GM19023 (cell line): ENCODE results near the gene MAPKAP1.
"Not testable (repeated sequence)": the region's sequence is repeated elsewhere in the genome, so short reads cannot be mapped to it uniquely, and the experiment has no call there.

Experiments used
- ATAC-seq: cut with Tn5 transposase; IDR thresholded peaks from one replicate; pipeline ENCODE4 v1.9.1; 2021; ENCODE audit warnings: mild to moderate bottlenecking, moderate library complexity; ENCODE audit not compliant: unreplicated experiment

MAPKAP1 gene

GRCh38 chr9:125732562-125732961, 25.6 kb upstream of the MAPKAP1 start:
- no peak for ATAC-seq

GRCh38 chr9:125730168-125730567, 23.2 kb upstream of the MAPKAP1 start:
- ATAC-seq, result no peak

GRCh38 chr9:125726456-125727132, 19.6 kb upstream of the MAPKAP1 start:
- ATAC-seq, result no peak

- peak; percentile 4 for ATAC-seq
These were observed 430 bp upstream of the MAPKAP1 start for GRCh38 chr9:125707472-125707804.

- ATAC-seq, result no peak
These were observed 1.1 kb downstream of the MAPKAP1 start for GRCh38 chr9:125705893-125706292.

GRCh38 chr9:125703662-125704061, 3.3 kb downstream of the MAPKAP1 start:
- ATAC-seq, result no peak

GRCh38 chr9:125701351-125701750, 5.7 kb downstream of the MAPKAP1 start:
- ATAC-seq, result no peak

- ATAC-seq, result peak; percentile 94
These were observed 6.2 kb downstream of the MAPKAP1 start for GRCh38 chr9:125700791-125701190.

- ATAC-seq, result no peak
These were observed 7.1 kb downstream of the MAPKAP1 start for GRCh38 chr9:125699870-125700269.

GRCh38 chr9:125696106-125696647, 10.8 kb downstream of the MAPKAP1 start:
- no peak for ATAC-seq

GRCh38 chr9:125695548-125695947, 11.5 kb downstream of the MAPKAP1 start:
- not testable (repeated sequence) for ATAC-seq

- ATAC-seq, result no peak
These were observed 12.5 kb downstream of the MAPKAP1 start for GRCh38 chr9:125694478-125694877.

- not testable (repeated sequence) for ATAC-seq
These were observed 13.5 kb downstream of the MAPKAP1 start for GRCh38 chr9:125693492-125693891.

GRCh38 chr9:125691869-125692268, 15.1 kb downstream of the MAPKAP1 start:
- no peak for ATAC-seq

- no peak for ATAC-seq
These were observed 16.3 kb downstream of the MAPKAP1 start for GRCh38 chr9:125690679-125691078.

GRCh38 chr9:125687163-125687863, 19.7 kb downstream of the MAPKAP1 start:
- ATAC-seq, result no peak

GRCh38 chr9:125685167-125685566, 21.8 kb downstream of the MAPKAP1 start:
- no peak for ATAC-seq

- no peak for ATAC-seq
These were observed 23.5 kb downstream of the MAPKAP1 start for GRCh38 chr9:125683486-125683885.

- no peak for ATAC-seq
These were observed 24.7 kb downstream of the MAPKAP1 start for GRCh38 chr9:125682340-125682739.

- no peak for ATAC-seq
These were observed 25.4 kb downstream of the MAPKAP1 start for GRCh38 chr9:125681657-125682056.

- ATAC-seq, result no peak
These were observed 25.9 kb downstream of the MAPKAP1 start for GRCh38 chr9:125681086-125681622.

- no peak for ATAC-seq
These were observed 26.6 kb downstream of the MAPKAP1 start for GRCh38 chr9:125680445-125680844.
